GM12874 (cell line): ENCODE measurements around the gene RIPOR3.

Source experiments
- CTCF ChIP-seq: IDR thresholded peaks from 2 replicates; pipeline ENCODE4 v1.5.1; 2011; ENCODE audit warnings: low read depth, mild to moderate bottlenecking, control low read depth, low read length, moderate library complexity; ENCODE audit not compliant: insufficient read depth

Gene RIPOR3

GRCh38 chr20:50615407-50615806 is 75.9 kb downstream of the RIPOR3 start:
- TF ChIP-seq CTCF = no peak

GRCh38 chr20:50613438-50614169 is 77.7 kb downstream of the RIPOR3 start:
- TF ChIP-seq CTCF = no peak

- no peak for TF ChIP-seq CTCF
Measured at GRCh38 chr20:50611128-50611810, 80.1 kb downstream of the RIPOR3 start.

- TF ChIP-seq CTCF = no peak
Measured at GRCh38 chr20:50610212-50610718, 81.1 kb downstream of the RIPOR3 start.

- TF ChIP-seq CTCF = no peak
Measured at GRCh38 chr20:50609438-50609989, 81.8 kb downstream of the RIPOR3 start.

- TF ChIP-seq CTCF = no peak
Measured at GRCh38 chr20:50608750-50609104, 82.6 kb downstream of the RIPOR3 start.

- TF ChIP-seq CTCF = no peak
Measured at GRCh38 chr20:50607850-50608749, 83.2 kb downstream of the RIPOR3 start.
